ENCODE measurements around the gene NXN. TPM values are rescaled to one million over a fixed set of nuclear protein-coding genes. Genes with fewer than 3 reads are reported as not detected.
A peak's percentile ranks its signal among the peaks of the same experiment; 100 is the strongest.

Gene NXN
- total RNA-seq, 1 donor from 2014 or later = 53.1 TPM

DNA sequence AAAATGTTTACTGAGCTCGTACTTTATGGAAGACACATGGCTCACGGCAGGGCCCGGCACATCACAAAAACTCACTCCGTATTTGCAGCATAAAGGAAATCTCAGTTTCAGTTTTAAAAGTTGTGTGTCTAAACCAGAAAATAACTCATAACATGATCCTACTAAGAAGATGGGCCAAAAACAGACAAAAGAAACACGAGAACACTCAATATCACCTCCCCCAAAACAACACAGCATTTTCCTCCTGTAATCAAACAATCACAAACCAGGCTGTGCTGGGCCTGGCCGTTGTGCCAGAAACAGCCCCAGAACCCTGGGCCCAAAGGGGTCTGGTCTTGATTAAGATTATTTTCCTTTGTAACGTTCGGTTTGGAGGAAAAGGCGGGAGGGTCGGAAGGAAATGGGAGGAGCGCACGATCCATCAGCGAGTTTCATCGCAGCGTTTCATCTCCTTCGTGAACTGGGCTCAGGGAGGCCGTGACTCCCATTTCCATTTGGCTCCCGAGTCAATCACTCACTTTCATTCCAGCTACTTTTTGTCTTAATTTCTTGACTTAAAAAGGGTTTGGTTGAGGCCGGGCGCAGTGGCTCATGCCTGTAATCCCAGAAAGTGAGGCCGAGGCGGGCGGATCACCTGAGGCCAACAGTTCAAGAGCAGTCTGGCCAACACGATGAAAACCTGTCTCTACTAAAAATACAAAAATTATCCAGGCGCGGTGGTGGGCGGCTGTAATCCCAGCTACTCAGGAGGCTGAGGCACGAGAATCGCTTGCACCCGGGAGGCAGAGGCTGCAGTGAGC, 61.4 kb downstream of the NXN start:
- no peak for DNase-seq (ENCODE audit: low spot score, unreplicated experiment)
- no peak overlapping the region for H3K27ac Mint-ChIP-seq
- peaks cover 12% of the 10 kb centered on the region for H3K9me3 Mint-ChIP-seq (ENCODE audit: low read depth)
- no peak overlapping the region for H3K4me3 Mint-ChIP-seq (ENCODE audit: low read depth)
- TF ChIP-seq CTCF (IDR thresholded peaks at IDR 0.05; ENCODE audit: unreplicated experiment) = no peak
- no peaks in the 10 kb centered on the region for H3K27me3 Mint-ChIP-seq
- H3K4me1 Mint-ChIP-seq (ENCODE audit: low read depth) = peaks cover 8% of the 10 kb centered on the region
- peaks cover 33% of the 10 kb centered on the region for H3K36me3 Mint-ChIP-seq (ENCODE audit: insufficient read depth)

GRCh38 chr17:917391-917811, 62.2 kb downstream of the NXN start:
- TF ChIP-seq CTCF (IDR thresholded peaks at IDR 0.05; ENCODE audit: unreplicated experiment) = no peak
- H3K27ac Mint-ChIP-seq = peak overlapping the region; percentile 19
- DNase-seq (ENCODE audit: low spot score, unreplicated experiment) = no peak
- no peaks in the 10 kb centered on the region for H3K27me3 Mint-ChIP-seq
- H3K36me3 Mint-ChIP-seq (ENCODE audit: insufficient read depth) = peaks cover 32% of the 10 kb centered on the region
- H3K9me3 Mint-ChIP-seq (ENCODE audit: low read depth) = peaks cover 12% of the 10 kb centered on the region
- H3K4me3 Mint-ChIP-seq (ENCODE audit: low read depth) = no peak overlapping the region
- H3K4me1 Mint-ChIP-seq (ENCODE audit: low read depth) = peaks cover 8% of the 10 kb centered on the region

DNA sequence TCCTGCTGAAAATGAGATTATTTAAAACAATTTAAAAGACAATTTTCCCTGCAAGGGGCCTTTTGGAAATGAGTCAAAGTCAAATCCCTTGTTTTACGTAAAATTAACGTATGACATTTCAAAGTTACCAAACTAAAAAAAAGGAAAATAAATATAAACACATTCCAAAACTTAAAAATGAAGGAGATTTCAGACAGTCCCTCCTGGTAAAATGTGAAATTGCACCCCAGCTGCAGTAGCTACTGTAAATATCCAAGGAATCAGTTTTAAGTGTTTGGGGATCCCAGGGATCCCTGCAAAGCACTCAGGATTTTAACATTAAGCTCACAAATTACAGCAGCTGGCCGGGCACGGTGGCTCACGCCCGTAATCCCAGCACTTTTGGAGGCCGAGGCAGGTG, 63.3 kb downstream of the NXN start:
- Mint-ChIP-seq H3K36me3 (ENCODE audit: insufficient read depth) (peaks cover 30% of the 10 kb centered on the region), H3K27ac (no peak overlapping the region), H3K4me1 (ENCODE audit: low read depth) (peaks cover 8% of the 10 kb centered on the region), H3K27me3 (no peaks in the 10 kb centered on the region), H3K9me3 (ENCODE audit: low read depth) (peaks cover 11% of the 10 kb centered on the region), H3K4me3 (ENCODE audit: low read depth) (no peak overlapping the region)
- no peak for DNase-seq (ENCODE audit: low spot score, unreplicated experiment)
- peak; percentile 31 for TF ChIP-seq CTCF (IDR thresholded peaks at IDR 0.05; ENCODE audit: unreplicated experiment)

- H3K27ac Mint-ChIP-seq = peak overlapping the region; percentile 87
- no peak for DNase-seq (ENCODE audit: low spot score, unreplicated experiment)
- H3K9me3 Mint-ChIP-seq (ENCODE audit: low read depth) = peaks cover 10% of the 10 kb centered on the region
- no peaks in the 10 kb centered on the region for H3K27me3 Mint-ChIP-seq
- H3K4me1 Mint-ChIP-seq (ENCODE audit: low read depth) = peaks cover 8% of the 10 kb centered on the region
- no peak for TF ChIP-seq CTCF (IDR thresholded peaks at IDR 0.05; ENCODE audit: unreplicated experiment)
- no peak overlapping the region for H3K4me3 Mint-ChIP-seq (ENCODE audit: low read depth)
- H3K36me3 Mint-ChIP-seq (ENCODE audit: insufficient read depth) = peaks cover 27% of the 10 kb centered on the region
These were observed 63.9 kb downstream of the NXN start for GRCh38 chr17:915538-916201.

DNA sequence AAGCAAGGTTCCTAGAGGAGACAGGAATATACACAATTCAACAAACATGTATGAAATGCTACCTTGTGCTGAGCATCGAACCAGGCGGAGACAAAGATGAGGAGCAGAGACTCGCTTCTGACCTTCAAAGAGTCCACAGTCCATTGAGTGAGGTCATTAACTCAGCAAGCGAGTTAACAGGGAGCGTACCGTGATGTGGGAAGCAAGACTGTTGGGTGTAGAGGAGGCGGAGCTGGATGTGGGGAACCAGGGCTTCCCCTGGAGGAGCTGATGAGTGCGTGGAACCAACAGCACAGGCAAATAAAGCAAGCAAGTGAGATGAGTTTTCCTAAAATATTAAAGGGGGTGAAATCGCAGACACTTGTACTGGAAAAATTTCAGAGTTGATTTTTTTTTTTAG, 65.0 kb downstream of the NXN start:
- H3K4me1 Mint-ChIP-seq (ENCODE audit: low read depth) = peaks cover 10% of the 10 kb centered on the region
- TF ChIP-seq CTCF (IDR thresholded peaks at IDR 0.05; ENCODE audit: unreplicated experiment) = no peak

More for the DNA sequence above, 65.0 kb downstream of the NXN start:
- Mint-ChIP-seq H3K9me3 (ENCODE audit: low read depth) (peaks cover 7% of the 10 kb centered on the region), H3K27me3 (no peaks in the 10 kb centered on the region), H3K4me3 (ENCODE audit: low read depth) (no peak overlapping the region), H3K27ac (no peak overlapping the region), H3K36me3 (ENCODE audit: insufficient read depth) (peaks cover 19% of the 10 kb centered on the region)
- DNase-seq (ENCODE audit: low spot score, unreplicated experiment) = no peak

Data from progenitor cell of endocrine pancreas (in vitro differentiated cells).